Hematopoietic multipotent progenitor cell treated with erythropoietin and hydrocortisone succinate and interleukin-3 and kit ligand, for 6 days (in vitro differentiated cells): ENCODE measurements around the gene ZMPSTE24.

Source experiments
- DNase-seq: peaks from one replicate; pipeline ENCODE4 v3.0.0-alpha.2; 2015

The ZMPSTE24 gene

GRCh38 chr1:40264354-40264781 is 6.3 kb downstream of the ZMPSTE24 start:
- no peak for DNase-seq

- DNase-seq = no peak
Measured at GRCh38 chr1:40265298-40265697, 7.3 kb downstream of the ZMPSTE24 start.

GRCh38 chr1:40265919-40266318 is 7.9 kb downstream of the ZMPSTE24 start:
- no peak for DNase-seq

GRCh38 chr1:40266786-40267535 is 8.9 kb downstream of the ZMPSTE24 start:
- DNase-seq = no peak

- peak; percentile 63 for DNase-seq
Measured at GRCh38 chr1:40267767-40268187, 9.7 kb downstream of the ZMPSTE24 start.

GRCh38 chr1:40268211-40268610 is 10.2 kb downstream of the ZMPSTE24 start:
- DNase-seq = no peak

GRCh38 chr1:40270152-40270834 is 12.3 kb downstream of the ZMPSTE24 start:
- DNase-seq = no peak

- no peak for DNase-seq
Measured at GRCh38 chr1:40272653-40273213, 14.7 kb downstream of the ZMPSTE24 start.

GRCh38 chr1:40273547-40274166 is 15.6 kb downstream of the ZMPSTE24 start:
- DNase-seq = no peak

- no peak for DNase-seq
Measured at GRCh38 chr1:40274331-40274730, 16.3 kb downstream of the ZMPSTE24 start.

- DNase-seq = no peak
Measured at GRCh38 chr1:40276122-40276521, 18.1 kb downstream of the ZMPSTE24 start.

GRCh38 chr1:40281853-40282252 is 23.8 kb downstream of the ZMPSTE24 start:
- DNase-seq = no peak

GRCh38 chr1:40291293-40291692 is 33.3 kb downstream of the ZMPSTE24 start:
- DNase-seq = no peak

- no peak for DNase-seq
Measured at GRCh38 chr1:40299366-40300248, 41.6 kb downstream of the ZMPSTE24 start.

- no peak for DNase-seq
Measured at GRCh38 chr1:40300249-40300567, 42.2 kb downstream of the ZMPSTE24 start.

GRCh38 chr1:40300651-40301050 is 42.6 kb downstream of the ZMPSTE24 start:
- DNase-seq = no peak

- no peak for DNase-seq
Measured at GRCh38 chr1:40301066-40301465, 43.0 kb downstream of the ZMPSTE24 start.

- no peak for DNase-seq
Measured at GRCh38 chr1:40301541-40302299, 43.7 kb downstream of the ZMPSTE24 start.

GRCh38 chr1:40302475-40302874 is 44.4 kb downstream of the ZMPSTE24 start:
- no peak for DNase-seq

GRCh38 chr1:40303051-40303771 is 45.2 kb downstream of the ZMPSTE24 start:
- DNase-seq = no peak

GRCh38 chr1:40303790-40304189 is 45.8 kb downstream of the ZMPSTE24 start:
- DNase-seq = no peak
